ENCODE measurements around the gene ERN1.

DNA sequence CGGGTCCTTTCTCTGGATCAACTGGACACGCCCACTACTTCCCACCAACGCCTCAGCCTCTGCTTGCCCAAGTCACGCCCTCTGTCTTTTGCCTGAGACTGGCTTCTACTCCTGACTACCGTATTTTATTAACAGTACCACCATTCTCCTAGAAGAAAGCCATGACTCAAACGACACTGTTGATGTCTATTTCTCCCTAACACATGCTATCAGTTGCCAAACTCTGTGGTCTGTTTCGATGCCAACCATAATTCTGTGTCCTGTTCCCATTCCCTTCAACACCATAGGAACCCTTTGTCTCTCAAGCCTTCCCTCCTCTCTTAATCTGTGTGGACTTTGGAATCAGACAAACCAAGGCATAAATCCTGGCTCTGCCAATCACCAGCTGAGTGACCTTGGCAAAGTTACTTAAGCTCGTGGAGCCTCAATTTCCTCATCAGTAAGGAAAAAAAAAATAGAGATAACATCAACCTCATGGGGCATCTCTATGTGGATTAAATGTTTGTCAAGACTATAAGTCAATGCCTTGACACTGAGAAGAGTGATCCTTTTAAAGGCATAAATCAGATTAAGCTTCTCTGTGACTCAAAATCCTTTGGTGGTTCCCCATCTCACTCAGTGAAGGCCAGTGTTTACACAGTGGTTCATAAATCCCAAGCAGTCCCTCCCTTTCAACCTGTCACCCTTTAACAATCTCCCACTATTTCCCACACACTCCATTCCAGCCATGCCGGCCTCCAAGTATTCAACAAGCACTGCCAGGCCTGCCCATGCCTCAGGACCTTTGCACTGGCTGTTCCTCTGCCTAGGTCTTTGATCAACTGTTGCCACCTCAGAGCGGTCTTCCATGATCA is 45.6 kb downstream of the ERN1 start:
- TF ChIP-seq, protein P1, sequence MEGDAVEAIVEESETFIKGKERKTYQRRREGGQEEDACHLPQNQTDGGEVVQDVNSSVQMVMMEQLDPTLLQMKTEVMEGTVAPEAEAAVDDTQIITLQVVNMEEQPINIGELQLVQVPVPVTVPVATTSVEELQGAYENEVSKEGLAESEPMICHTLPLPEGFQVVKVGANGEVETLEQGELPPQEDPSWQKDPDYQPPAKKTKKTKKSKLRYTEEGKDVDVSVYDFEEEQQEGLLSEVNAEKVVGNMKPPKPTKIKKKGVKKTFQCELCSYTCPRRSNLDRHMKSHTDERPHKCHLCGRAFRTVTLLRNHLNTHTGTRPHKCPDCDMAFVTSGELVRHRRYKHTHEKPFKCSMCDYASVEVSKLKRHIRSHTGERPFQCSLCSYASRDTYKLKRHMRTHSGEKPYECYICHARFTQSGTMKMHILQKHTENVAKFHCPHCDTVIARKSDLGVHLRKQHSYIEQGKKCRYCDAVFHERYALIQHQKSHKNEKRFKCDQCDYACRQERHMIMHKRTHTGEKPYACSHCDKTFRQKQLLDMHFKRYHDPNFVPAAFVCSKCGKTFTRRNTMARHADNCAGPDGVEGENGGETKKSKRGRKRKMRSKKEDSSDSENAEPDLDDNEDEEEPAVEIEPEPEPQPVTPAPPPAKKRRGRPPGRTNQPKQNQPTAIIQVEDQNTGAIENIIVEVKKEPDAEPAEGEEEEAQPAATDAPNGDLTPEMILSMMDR (IDR thresholded peaks at IDR 0.05): no peak
- no peak for TF ChIP-seq TP53 (CRISPR knock-in tag; IDR thresholded peaks at IDR 0.05)
- TF ChIP-seq, protein P2, sequence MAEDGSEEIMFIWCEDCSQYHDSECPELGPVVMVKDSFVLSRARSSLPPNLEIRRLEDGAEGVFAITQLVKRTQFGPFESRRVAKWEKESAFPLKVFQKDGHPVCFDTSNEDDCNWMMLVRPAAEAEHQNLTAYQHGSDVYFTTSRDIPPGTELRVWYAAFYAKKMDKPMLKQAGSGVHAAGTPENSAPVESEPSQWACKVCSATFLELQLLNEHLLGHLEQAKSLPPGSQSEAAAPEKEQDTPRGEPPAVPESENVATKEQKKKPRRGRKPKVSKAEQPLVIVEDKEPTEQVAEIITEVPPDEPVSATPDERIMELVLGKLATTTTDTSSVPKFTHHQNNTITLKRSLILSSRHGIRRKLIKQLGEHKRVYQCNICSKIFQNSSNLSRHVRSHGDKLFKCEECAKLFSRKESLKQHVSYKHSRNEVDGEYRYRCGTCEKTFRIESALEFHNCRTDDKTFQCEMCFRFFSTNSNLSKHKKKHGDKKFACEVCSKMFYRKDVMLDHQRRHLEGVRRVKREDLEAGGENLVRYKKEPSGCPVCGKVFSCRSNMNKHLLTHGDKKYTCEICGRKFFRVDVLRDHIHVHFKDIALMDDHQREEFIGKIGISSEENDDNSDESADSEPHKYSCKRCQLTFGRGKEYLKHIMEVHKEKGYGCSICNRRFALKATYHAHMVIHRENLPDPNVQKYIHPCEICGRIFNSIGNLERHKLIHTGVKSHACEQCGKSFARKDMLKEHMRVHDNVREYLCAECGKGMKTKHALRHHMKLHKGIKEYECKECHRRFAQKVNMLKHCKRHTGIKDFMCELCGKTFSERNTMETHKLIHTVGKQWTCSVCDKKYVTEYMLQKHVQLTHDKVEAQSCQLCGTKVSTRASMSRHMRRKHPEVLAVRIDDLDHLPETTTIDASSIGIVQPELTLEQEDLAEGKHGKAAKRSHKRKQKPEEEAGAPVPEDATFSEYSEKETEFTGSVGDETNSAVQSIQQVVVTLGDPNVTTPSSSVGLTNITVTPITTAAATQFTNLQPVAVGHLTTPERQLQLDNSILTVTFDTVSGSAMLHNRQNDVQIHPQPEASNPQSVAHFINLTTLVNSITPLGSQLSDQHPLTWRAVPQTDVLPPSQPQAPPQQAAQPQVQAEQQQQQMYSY (CRISPR knock-in tag; IDR thresholded peaks at IDR 0.05): no peak
- no peak for TF ChIP-seq TCF7 (CRISPR knock-in tag; IDR thresholded peaks at IDR 0.05; ENCODE audit: low read depth)
- TF ChIP-seq FOXJ3 (CRISPR knock-in tag; IDR thresholded peaks at IDR 0.05; ENCODE audit: borderline replicate concordance): no peak

All from WTC11 (cell line).